HEK293 (cell line): Measurements from ENCODE around the gene POLD2.
A peak's percentile ranks its signal among the peaks of the same experiment; 100 is the strongest.

ENCODE experiments used
- CTCF ChIA-PET: fragments of 350-600 bp; formaldehyde crosslinking; extraction: SDS; loops from one replicate; lab custom pipeline; 2021; ENCODE audit warnings: antibody characterized with exemption; lab: Yijun Ruan, JAX
- POLR2A ChIA-PET: fragments of 300-600 bp; formaldehyde crosslinking; extraction: SDS; loops from one replicate; lab custom pipeline; 2020; ENCODE audit warnings: antibody characterized with exemption, inconsistent platforms; lab: Yijun Ruan, JAX
- H3K27ac ChIP-seq: fragments of 200-500 bp; sonication (Bioruptor generic); 2 replicates; pipeline ENCODE4 v1.5.1; 2014; ENCODE audit warnings: low read depth, low read length, control low read depth, inconsistent platforms; ENCODE audit errors: extremely low read depth
- H3K36me3 ChIP-seq, 2 experiments: fragments of 200-500 bp in 1 of 2; sonication (Bioruptor generic) in 1 of 2; 1 replicate in 1 of 2; 2 replicates in 1 of 2; pipeline ENCODE4 v1.5.1; 2014 to 2017; ENCODE audit warnings: inconsistent platforms in 2 of 2, low read length in 2 of 2; ENCODE audit not compliant: control insufficient read depth in 2 of 2, insufficient read depth in 1 of 2
- H3K4me1 ChIP-seq: fragments of 200-500 bp; sonication (Bioruptor generic); 2 replicates; pipeline ENCODE4 v1.5.1; 2014; ENCODE audit warnings: mild to moderate bottlenecking, low read length, inconsistent platforms; ENCODE audit not compliant: control insufficient read depth, insufficient read depth
- H3K4me3 ChIP-seq: 2 replicates; pipeline ENCODE4 v1.5.1; 2011; ENCODE audit warnings: low read depth, mild to moderate bottlenecking, control low read depth, low read length, moderate library complexity
- H3K9me3 ChIP-seq: fragments of 200-500 bp; sonication (Bioruptor generic); 2 replicates; pipeline ENCODE4 v1.5.1; 2014; ENCODE audit warnings: low read depth, low read length, inconsistent platforms; ENCODE audit not compliant: control insufficient read depth, insufficient read depth
- ATF2 ChIP-seq: fragments of 450-650 bp; formaldehyde crosslinking; IDR thresholded peaks from 2 replicates; pipeline ENCODE4 v1.5.1; 2016; ENCODE audit warnings: missing biosample characterization, missing genetic modification characterization, low read depth
- BCL6B ChIP-seq: fragments of 450-650 bp; formaldehyde crosslinking; IDR thresholded peaks from 2 replicates; pipeline ENCODE4 v1.5.1; 2017; ENCODE audit warnings: missing biosample characterization, missing genetic modification characterization
- FEZF1 ChIP-seq: fragments of 450-650 bp; formaldehyde crosslinking; IDR thresholded peaks from 2 replicates; pipeline ENCODE4 v1.5.1; 2016; ENCODE audit warnings: missing biosample characterization, missing genetic modification characterization
- GLIS2 ChIP-seq: fragments of 450-650 bp; formaldehyde crosslinking; IDR thresholded peaks from 2 replicates; pipeline ENCODE4 v1.5.1; 2016; ENCODE audit warnings: missing biosample characterization, missing genetic modification characterization
- KLF16 ChIP-seq: fragments of 450-650 bp; formaldehyde crosslinking; IDR thresholded peaks from 2 replicates; pipeline ENCODE4 v1.5.1; 2017; ENCODE audit warnings: missing biosample characterization, missing genetic modification characterization
- KLF9 ChIP-seq: fragments of 450-650 bp; formaldehyde crosslinking; IDR thresholded peaks from 2 replicates; pipeline ENCODE4 v1.5.1; 2016; ENCODE audit warnings: missing biosample characterization, missing genetic modification characterization, low read depth
- MEIS1 ChIP-seq: sonication (generic); formaldehyde crosslinking; IDR thresholded peaks from 2 replicates; pipeline ENCODE4 v1.8.1; 2022; ENCODE audit warnings: missing genetic modification reagents, mild to moderate bottlenecking, borderline replicate concordance
- OSR2 ChIP-seq: fragments of 450-650 bp; formaldehyde crosslinking; IDR thresholded peaks from 2 replicates; pipeline ENCODE4 v1.5.1; 2016; ENCODE audit warnings: missing biosample characterization, missing genetic modification characterization
- RBAK ChIP-seq: fragments of 450-650 bp; formaldehyde crosslinking; IDR thresholded peaks from 2 replicates; pipeline ENCODE4 v1.5.1; 2016; ENCODE audit warnings: missing biosample characterization, missing genetic modification characterization
- ZBTB7A ChIP-seq: fragments of 450-650 bp; formaldehyde crosslinking; IDR thresholded peaks from 2 replicates; pipeline ENCODE4 v1.5.1; 2016; ENCODE audit warnings: low read depth, missing biosample characterization, missing genetic modification characterization
- ZFP3 ChIP-seq: fragments of 450-650 bp; formaldehyde crosslinking; IDR thresholded peaks from 2 replicates; pipeline ENCODE4 v1.5.1; 2016; ENCODE audit warnings: low read depth, missing biosample characterization, missing genetic modification characterization
- ZFP69B ChIP-seq: fragments of 450-650 bp; formaldehyde crosslinking; IDR thresholded peaks from 2 replicates; pipeline ENCODE4 v1.5.1; 2016; ENCODE audit warnings: missing biosample characterization, missing genetic modification characterization
- ZNF155 ChIP-seq: fragments of 450-650 bp; formaldehyde crosslinking; IDR thresholded peaks from 2 replicates; pipeline ENCODE4 v1.5.1; 2016; ENCODE audit warnings: missing biosample characterization, missing genetic modification characterization
- ZNF18 ChIP-seq: fragments of 450-650 bp; formaldehyde crosslinking; IDR thresholded peaks from 2 replicates; pipeline ENCODE4 v1.5.1; 2016; ENCODE audit warnings: missing biosample characterization, missing genetic modification characterization
- ZNF239 ChIP-seq: fragments of 450-650 bp; formaldehyde crosslinking; IDR thresholded peaks from 2 replicates; pipeline ENCODE4 v1.5.1; 2016; ENCODE audit warnings: missing biosample characterization, missing genetic modification characterization
- ZNF248 ChIP-seq: fragments of 450-650 bp; formaldehyde crosslinking; IDR thresholded peaks from 2 replicates; pipeline ENCODE4 v1.5.1; 2017; ENCODE audit warnings: missing biosample characterization, missing genetic modification characterization
- ZNF391 ChIP-seq: fragments of 450-650 bp; formaldehyde crosslinking; IDR thresholded peaks from 2 replicates; pipeline ENCODE4 v1.5.1; 2016; ENCODE audit warnings: low read depth, missing biosample characterization, missing genetic modification characterization, borderline replicate concordance
- ZNF473 ChIP-seq: fragments of 450-650 bp; formaldehyde crosslinking; IDR thresholded peaks from 2 replicates; pipeline ENCODE4 v1.5.1; 2017; ENCODE audit warnings: missing biosample characterization, missing genetic modification characterization
- ZNF501 ChIP-seq: fragments of 450-650 bp; formaldehyde crosslinking; IDR thresholded peaks from 2 replicates; pipeline ENCODE4 v1.5.1; 2016; ENCODE audit warnings: missing biosample characterization, missing genetic modification characterization
- ZNF548 ChIP-seq: fragments of 450-650 bp; formaldehyde crosslinking; IDR thresholded peaks from 2 replicates; pipeline ENCODE4 v1.5.1; 2016; ENCODE audit warnings: missing biosample characterization, missing genetic modification characterization
- ZNF549 ChIP-seq: fragments of 450-650 bp; IDR thresholded peaks from 2 replicates; pipeline ENCODE4 v1.5.1; 2018; ENCODE audit warnings: missing biosample characterization, missing genetic modification characterization, mild to moderate bottlenecking, inconsistent platforms, moderate library complexity
- ZNF560 ChIP-seq: fragments of 450-650 bp; formaldehyde crosslinking; IDR thresholded peaks from 2 replicates; pipeline ENCODE4 v1.5.1; 2017; ENCODE audit warnings: missing biosample characterization, missing genetic modification characterization, borderline replicate concordance
- ZNF639 ChIP-seq: fragments of 450-650 bp; formaldehyde crosslinking; IDR thresholded peaks from 2 replicates; pipeline ENCODE4 v1.5.1; 2016; ENCODE audit warnings: missing biosample characterization, missing genetic modification characterization
- ZNF660 ChIP-seq: fragments of 450-650 bp; IDR thresholded peaks from 2 replicates; pipeline ENCODE4 v1.5.1; 2018; ENCODE audit warnings: missing biosample characterization, mild to moderate bottlenecking, missing genetic modification characterization
- ZNF747 ChIP-seq: fragments of 450-650 bp; formaldehyde crosslinking; IDR thresholded peaks from 2 replicates; pipeline ENCODE4 v1.5.1; 2016; ENCODE audit warnings: missing biosample characterization, missing genetic modification characterization
- ZNF768 ChIP-seq: fragments of 450-650 bp; formaldehyde crosslinking; IDR thresholded peaks from 2 replicates; pipeline ENCODE4 v1.5.1; 2018; ENCODE audit warnings: missing biosample characterization, mild to moderate bottlenecking, missing genetic modification characterization

POLD2 gene

GRCh38 chr7:44140341-44140740 is 17.0 kb upstream of the POLD2 start (continued):
- TF ChIP-seq ZNF549, result no peak
- TF ChIP-seq ATF2 (tag by site-specific recombination), result no peak

GRCh38 chr7:44139311-44140010 is 16.1 kb upstream of the POLD2 start:
- Histone ChIP-seq H3K9me3 (no peaks in the 10 kb centered on the region), H3K36me3 (no peaks in the 10 kb centered on the region), H3K4me3 (no peak overlapping the region), H3K27ac (no peak overlapping the region), H3K4me1 (no peaks in the 10 kb centered on the region)
- ChIA-PET POLR2A (no interaction called here), CTCF (no interaction called here)
- TF ChIP-seq BCL6B (no peak), ZNF239 (tag by site-specific recombination) (no peak), ZNF768 (no peak), FEZF1 (tag by site-specific recombination) (no peak), RBAK (tag by site-specific recombination) (no peak), KLF16 (tag by site-specific recombination) (no peak), MEIS1 (CRISPR knock-in tag) (no peak), ZBTB7A (no peak), OSR2 (no peak), ZNF548 (tag by site-specific recombination) (no peak), ZNF473 (tag by site-specific recombination) (no peak)

GRCh38 chr7:44138698-44139097 is 15.3 kb upstream of the POLD2 start:
- 0 out of 2 replicates have a peak, but pooled peaks have one; percentile 21 for TF ChIP-seq ZNF18
- TF ChIP-seq ZFP69B (tag by site-specific recombination), result no peak
- no peaks in the 10 kb centered on the region for H3K4me1 ChIP-seq
- no peak overlapping the region for H3K4me3 ChIP-seq
- no peaks in the 10 kb centered on the region for H3K9me3 ChIP-seq
- CTCF ChIA-PET, result no interaction called here
- no peaks in the 10 kb centered on the region for H3K36me3 ChIP-seq
- POLR2A ChIA-PET, result no interaction called here
- H3K27ac ChIP-seq, result no peak overlapping the region

- CTCF ChIA-PET, result no interaction called here
- POLR2A ChIA-PET, result interaction anchor here (1.6 kb wide), 1 partner anchor 13 kb away, joined by 5 read pairs; the partner anchor contains the start of gene POLD2
- Histone ChIP-seq H3K36me3 (no peaks in the 10 kb centered on the region), H3K9me3 (no peaks in the 10 kb centered on the region), H3K4me1 (no peaks in the 10 kb centered on the region), H3K27ac (no peak overlapping the region), H3K4me3 (no peak overlapping the region)
- TF ChIP-seq KLF9 (tag by site-specific recombination) (no peak), ZFP3 (no peak), ZNF639 (no peak), ZNF501 (tag by site-specific recombination) (no peak), GLIS2 (tag by site-specific recombination) (no peak), ZNF248 (tag by site-specific recombination) (no peak), ZNF560 (tag by site-specific recombination) (no peak), ZNF660 (no peak), ZNF155 (tag by site-specific recombination) (no peak), ZNF747 (no peak), ZNF391 (no peak)
These were observed 13.4 kb upstream of the POLD2 start for GRCh38 chr7:44136731-44137130.
